Glomerular visceral epithelial cell (primary cell): ENCODE results near the gene BAG5.
"Not testable (repeated sequence)": the region's sequence is repeated elsewhere in the genome, so short reads cannot be mapped to it uniquely, and the experiment has no call there.

Experiments used
- DNase-seq: peaks from one replicate; pipeline ENCODE4 v3.0.0-alpha.2; 2016; ENCODE audit errors: extremely low spot score

The BAG5 gene

GRCh38 chr14:103534576-103535061 is 27.8 kb downstream of the BAG5 start:
- DNase-seq: no peak

DNA sequence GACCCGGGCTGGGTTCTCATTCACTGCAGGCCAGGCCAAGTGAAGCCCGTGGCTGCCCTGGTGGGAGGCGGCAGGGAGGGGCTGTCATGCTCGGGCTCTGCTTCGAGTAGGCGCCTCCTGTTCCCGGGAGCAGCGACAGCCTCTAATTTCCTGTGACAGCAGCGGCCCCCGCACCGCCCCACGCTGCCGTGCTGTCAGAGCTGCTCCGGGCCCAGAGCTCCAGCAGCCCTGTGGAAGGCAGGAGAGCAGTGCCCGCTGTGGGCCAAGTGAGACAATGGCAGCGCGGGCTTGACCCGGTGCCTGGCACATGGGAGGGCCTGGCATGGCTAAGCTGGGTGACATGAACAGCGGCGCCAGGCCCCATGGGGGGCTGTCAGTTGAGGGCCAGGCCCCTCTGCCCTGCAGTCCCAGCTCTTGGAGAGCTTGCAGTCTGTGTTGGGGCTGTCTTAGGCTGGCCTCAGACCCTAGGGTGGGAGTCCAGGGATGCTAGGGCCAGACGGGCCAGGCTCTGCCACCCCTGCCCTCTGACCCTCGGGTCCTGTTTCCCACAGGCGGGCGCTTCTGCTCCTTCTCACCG is 28.4 kb downstream of the BAG5 start:
- DNase-seq: no peak

- no peak for DNase-seq
These were observed 29.1 kb downstream of the BAG5 start for GRCh38 chr14:103533137-103533998.

DNA sequence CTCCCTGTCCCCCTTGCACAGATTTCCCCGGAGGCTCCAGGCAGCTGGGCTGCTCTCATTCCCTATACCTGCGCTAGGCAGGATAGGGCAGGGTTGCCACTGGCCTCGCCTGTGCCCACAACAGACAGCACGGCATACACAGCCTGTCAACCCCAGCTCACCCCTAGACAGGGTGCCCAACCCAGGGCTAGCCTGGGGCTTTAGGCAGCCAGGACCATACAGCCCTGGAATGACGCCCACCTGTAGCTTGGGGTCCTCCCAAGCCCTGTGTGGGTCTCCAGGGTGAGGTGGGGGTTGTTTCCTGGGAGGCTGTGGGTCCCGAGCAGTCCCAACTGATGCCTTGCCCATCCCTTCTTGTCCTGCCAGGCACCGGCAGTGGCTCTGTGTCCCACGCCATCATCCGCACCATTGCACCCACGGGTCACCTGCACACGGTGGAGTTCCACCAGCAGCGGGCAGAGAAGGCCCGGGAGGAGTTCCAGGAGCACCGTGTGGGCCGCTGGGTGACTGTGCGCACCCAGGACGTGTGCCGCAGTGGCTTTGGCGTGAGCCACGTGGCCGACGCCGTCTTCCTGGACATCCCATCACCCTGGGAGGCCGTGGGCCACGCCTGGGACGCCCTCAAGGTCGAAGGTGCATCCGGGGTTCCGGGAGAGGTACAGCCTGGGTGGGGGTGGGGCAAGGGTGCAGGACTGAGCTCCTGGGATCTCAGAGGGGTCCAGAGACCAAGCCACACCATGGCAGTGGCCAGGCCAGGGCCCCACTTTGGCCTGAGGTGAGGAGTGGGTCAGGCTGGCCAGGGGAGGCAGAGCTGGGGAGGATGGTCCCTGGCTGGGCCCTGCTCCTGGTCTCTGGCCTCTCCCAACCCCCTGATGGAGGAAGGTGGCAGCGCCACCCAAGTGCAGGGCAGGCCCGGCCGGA is 30.0 kb downstream of the BAG5 start:
- no peak for DNase-seq

GRCh38 chr14:103531421-103532215 is 30.8 kb downstream of the BAG5 start:
- DNase-seq: no peak

GRCh38 chr14:103530831-103531230 is 31.6 kb downstream of the BAG5 start:
- no peak for DNase-seq

DNA sequence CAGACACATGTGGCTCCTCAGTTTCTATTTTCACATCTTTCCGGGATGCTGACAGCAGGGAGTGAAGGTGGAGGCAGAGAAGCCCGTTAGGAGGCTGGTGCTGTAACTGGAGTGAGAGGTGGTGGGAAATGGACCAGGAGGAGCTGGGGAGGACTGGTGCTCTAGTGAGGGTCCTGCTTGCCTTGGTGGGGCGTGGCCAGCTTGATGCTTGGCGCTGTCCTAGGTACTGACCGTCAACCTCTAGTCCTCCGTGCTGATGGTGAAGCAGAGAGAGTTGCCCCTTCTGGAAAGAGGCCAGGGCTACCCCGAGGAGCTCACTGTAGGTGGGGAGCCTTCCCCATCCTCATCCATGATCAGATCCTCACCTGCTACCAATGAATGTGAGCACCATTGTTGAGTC is 32.1 kb downstream of the BAG5 start:
- DNase-seq: no peak

DNA sequence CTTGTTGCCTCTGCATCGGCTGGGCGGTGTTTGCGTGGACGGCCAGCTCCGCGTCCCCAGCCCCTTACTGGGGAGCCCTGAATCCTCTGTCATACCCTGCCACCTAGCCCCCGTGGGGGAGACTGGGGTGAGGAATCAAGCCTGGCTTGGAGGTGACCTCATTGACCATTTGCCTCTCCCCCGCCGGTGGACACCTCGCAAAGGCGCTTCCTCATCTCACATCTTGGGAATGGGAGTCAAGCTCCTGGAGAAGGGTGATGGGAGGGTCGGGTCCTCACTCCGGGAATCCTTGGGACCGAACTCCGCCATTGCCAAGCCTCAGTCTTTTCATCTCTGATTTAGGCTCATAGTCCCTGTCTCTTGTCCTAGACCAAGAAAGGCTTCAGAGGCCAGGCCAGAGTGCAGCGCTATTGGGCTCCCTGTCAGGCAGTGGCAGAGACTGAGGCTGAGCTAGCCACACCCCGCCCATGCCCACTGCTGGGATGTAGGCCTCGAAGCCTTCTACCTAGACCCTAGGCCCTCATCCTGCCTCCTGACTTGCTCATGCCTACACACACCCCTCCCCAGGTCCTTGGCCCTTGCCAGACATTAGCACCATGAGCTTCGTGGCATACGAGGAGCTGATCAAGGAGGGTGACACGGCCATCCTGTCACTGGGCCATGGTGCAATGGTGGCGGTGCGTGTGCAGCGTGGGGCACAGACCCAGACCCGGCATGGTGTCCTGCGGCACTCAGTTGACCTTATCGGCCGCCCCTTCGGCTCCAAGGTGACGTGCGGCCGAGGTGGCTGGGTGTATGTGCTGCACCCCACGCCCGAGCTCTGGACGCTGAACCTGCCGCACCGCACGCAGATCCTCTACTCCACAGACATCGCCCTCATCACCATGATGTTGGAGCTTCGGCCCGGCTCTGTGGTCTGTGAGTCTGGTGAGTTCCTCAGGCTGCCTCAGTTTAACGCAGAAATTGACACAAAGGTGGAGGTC is 32.8 kb downstream of the BAG5 start:
- DNase-seq: no peak

DNA sequence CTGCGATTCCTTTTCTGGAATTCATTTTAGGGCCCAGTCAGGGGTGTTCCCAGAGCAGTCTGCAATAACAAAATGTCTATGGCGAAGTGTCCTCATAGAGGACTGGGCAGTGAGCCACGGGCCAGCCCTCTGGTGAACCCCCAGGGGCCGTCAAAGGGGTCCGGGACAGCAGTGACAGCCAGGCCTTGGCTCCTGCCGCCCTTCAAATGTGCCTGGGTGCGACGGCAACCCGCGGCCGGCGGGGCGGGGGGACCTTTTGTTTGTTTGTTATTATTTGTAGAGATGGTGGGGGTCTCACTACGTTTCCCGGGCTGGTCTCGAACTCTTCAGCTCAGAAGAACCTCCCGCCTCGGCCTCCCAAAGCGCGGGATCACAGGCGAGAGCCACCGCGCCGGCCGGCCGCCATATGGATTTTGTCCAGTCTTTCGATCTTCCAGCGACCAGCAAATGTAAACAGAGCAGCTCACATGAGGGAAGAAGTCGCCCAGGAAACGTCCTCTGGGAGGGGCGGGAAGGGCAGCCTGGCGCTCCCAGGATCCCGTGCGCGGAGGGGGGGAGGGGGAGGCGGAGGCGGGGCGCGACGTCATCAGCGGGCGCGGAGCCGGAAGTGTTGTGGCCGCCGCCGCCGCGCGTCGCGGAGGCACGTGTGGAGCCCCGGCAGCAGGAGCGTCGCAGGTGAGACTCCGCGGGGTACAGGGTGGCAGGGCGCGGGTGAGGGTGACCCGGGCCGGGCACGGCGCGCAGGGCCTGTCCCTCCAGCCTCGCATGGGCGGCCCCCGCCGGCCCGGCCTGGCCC is 33.7 kb downstream of the BAG5 start, which contains the start of gene TRMT61A:
TSS of gene TRMT61A (plus strand) at position 610 of the 796 bp plus-strand sequence. CDS start 783 bp downstream, outside the sequence.
- peak; percentile 89 for DNase-seq

DNA sequence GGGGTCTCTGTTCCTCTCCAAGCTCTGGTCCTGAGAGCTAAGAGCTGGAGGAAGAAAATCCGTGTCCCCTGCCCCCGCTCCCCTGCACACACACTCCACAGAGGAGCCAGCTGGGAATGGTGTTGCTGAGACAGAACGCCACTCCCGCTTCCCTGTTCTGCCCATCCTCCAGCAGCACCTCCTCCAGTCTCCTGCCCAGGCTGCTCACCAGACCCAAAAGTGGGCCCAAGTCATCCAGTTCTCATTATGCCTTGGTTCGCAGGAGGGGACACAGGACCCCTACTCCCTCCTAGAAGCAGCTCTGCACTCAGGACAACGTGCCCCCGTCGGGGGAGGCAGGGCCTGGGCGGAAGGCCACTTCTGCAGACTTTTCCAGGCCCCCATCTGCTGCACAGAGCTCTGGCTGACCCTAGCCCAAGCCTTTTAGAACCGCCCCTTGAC is 34.3 kb downstream of the BAG5 start:
- peak; percentile 35 for DNase-seq

GRCh38 chr14:103527408-103528145 is 34.9 kb downstream of the BAG5 start:
- DNase-seq: peak; percentile 63

- DNase-seq: no peak
These were observed 35.6 kb downstream of the BAG5 start for GRCh38 chr14:103526914-103527248.

- DNase-seq: no peak
These were observed 36.1 kb downstream of the BAG5 start for GRCh38 chr14:103526247-103526913.

GRCh38 chr14:103525430-103526246 is 36.8 kb downstream of the BAG5 start:
- not testable (repeated sequence) for DNase-seq

- no peak for DNase-seq
These were observed 38.2 kb downstream of the BAG5 start for GRCh38 chr14:103524002-103524935.

- no peak for DNase-seq
These were observed 38.9 kb downstream of the BAG5 start for GRCh38 chr14:103523575-103523954.
